GM12892 (cell line): Measurements from ENCODE around the gene ARID1B.

Source experiments
- POLR2AphosphoS5 ChIP-seq: IDR thresholded peaks from 2 replicates; pipeline ENCODE4 v1.6.1; 2011; ENCODE audit warnings: low read depth, low read length, control low read depth
- TAF1 ChIP-seq: IDR thresholded peaks from 2 replicates; pipeline ENCODE4 v1.6.1; 2011; ENCODE audit warnings: low read depth, mild to moderate bottlenecking, control low read depth, low read length, borderline replicate concordance

DNA sequence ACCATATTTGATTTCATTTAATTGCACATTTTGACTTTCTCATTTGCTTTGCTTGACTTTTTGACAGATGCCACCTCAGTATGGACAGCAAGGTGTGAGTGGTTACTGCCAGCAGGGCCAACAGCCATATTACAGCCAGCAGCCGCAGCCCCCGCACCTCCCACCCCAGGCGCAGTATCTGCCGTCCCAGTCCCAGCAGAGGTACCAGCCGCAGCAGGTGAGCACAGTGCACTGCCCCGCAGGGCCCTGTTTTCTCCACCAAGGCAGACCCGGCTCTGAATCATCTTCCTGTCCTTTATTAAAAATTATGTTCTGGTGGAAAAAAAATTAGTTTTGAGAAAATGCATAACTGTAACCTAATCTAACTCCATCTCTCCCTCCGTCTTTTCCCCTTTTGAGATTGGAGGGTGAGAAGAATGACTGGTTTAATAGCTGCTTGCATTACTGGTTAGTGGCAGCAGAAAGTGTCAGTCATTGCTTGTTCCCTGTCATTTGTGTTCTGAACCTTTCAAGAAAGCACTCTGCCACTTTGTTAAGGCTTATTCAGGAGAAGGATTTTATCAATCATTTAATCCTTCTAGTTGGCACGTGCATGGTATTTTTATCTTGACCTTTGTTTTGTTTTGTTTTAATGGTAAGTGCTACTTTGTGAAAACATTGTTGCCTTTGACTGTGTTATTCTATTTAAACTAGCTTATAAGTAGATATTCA, 124.3 kb downstream of the ARID1B start:
- TF ChIP-seq POLR2AphosphoS5: no peak
- no peak for TF ChIP-seq TAF1
